A549 (cell line): ENCODE data around the gene NDUFC2. TPM values are rescaled to one million over a fixed set of nuclear protein-coding genes. Genes with fewer than 3 reads are reported as not detected.

Experiments used
- ATAC-seq, 2 experiments: fragments of 200-7000 bp in 1 of 2; fragments of >200 bp in 1 of 2; cut with Nextera tagmentation in 1 of 2; cut with Tn5 transposase in 1 of 2; 3 replicates each; pipeline versions ENCODE4 v1.8.0 to v1.9.1; 2018 to 2020; ENCODE audit warnings: mild to moderate bottlenecking in 1 of 2, moderate library complexity in 1 of 2
- CTCF ChIA-PET: fragments of 300-600 bp; sonication (Branson Sonifier 250); formaldehyde crosslinking; extraction: SDS; loops from one replicate; lab custom pipeline; 2021; ENCODE audit warnings: antibody characterized with exemption, inconsistent platforms; lab: Yijun Ruan, JAX
- POLR2A ChIA-PET: fragments of 350-600 bp; formaldehyde crosslinking; extraction: SDS; loops from one replicate; lab custom pipeline; 2021; ENCODE audit warnings: antibody characterized with exemption, inconsistent platforms; lab: Yijun Ruan, JAX
- DNase-seq, 2 experiments: peaks; one replicate each; pipeline versions ENCODE4 v3.0.0 to v3.0.0-alpha.2; 2011 to 2016; ENCODE audit warnings: low read depth in 1 of 2, low spot score in 1 of 2
- FAIRE-seq: peaks from 2 replicates; lab custom pipeline; 2011; peaks lifted over from hg19 to GRCh38; lab: Jason Lieb, UNC
- H3K27ac ChIP-seq, 2 experiments: fragments of >200 bp; sonication (Bioruptor Twin); formaldehyde crosslinking; 3 replicates each; pipeline ENCODE4 v1.5.1; 2016 to 2017
- H3K4me1 ChIP-seq: fragments of >200 bp; sonication (Bioruptor Twin); formaldehyde crosslinking; 3 replicates; pipeline ENCODE4 v1.6.1; 2016
- H3K4me2 ChIP-seq: fragments of >200 bp; sonication (Bioruptor Twin); formaldehyde crosslinking; 3 replicates; pipeline ENCODE4 v1.6.1; 2016
- H3K4me3 ChIP-seq: fragments of >200 bp; sonication (Bioruptor Twin); formaldehyde crosslinking; 3 replicates; pipeline ENCODE4 v1.5.1; 2016
- H3K9me3 ChIP-seq: fragments of >200 bp; sonication (Bioruptor Twin); formaldehyde crosslinking; 3 replicates; pipeline ENCODE4 v1.6.1; 2016
- BHLHE40 ChIP-seq: IDR thresholded peaks from 2 replicates; pipeline ENCODE4 v1.6.1; 2012; ENCODE audit warnings: low read depth, low read length, inconsistent platforms
- CBX2 ChIP-seq: fragments of 200-600 bp; sonication (generic); IDR thresholded peaks from 2 replicates; pipeline ENCODE4 v1.6.1; 2016; ENCODE audit warnings: low read depth, mild to moderate bottlenecking, borderline replicate concordance
- CEBPB ChIP-seq, 2 experiments: fragments of >200 bp in 1 of 2; sonication (Bioruptor Twin) in 1 of 2; formaldehyde crosslinking in 1 of 2; IDR thresholded peaks; 2 replicates each; pipeline ENCODE4 v1.6.1; 2012 to 2016
- CHD2 ChIP-seq: fragments of 150-350 bp; IDR thresholded peaks from 2 replicates; pipeline ENCODE4 v1.6.1; 2014; ENCODE audit warnings: low read length; ENCODE audit not compliant: partially characterized antibody
- EHMT2 ChIP-seq: fragments of 200-600 bp; sonication (generic); IDR thresholded peaks from 2 replicates; pipeline ENCODE4 v1.6.1; 2016; ENCODE audit warnings: antibody characterized with exemption, low read depth, mild to moderate bottlenecking, moderate library complexity
- EP300 ChIP-seq, 2 experiments: fragments of >200 bp; sonication (Bioruptor Twin); formaldehyde crosslinking; IDR thresholded peaks; 2 replicates in 1 of 2; 3 replicates in 1 of 2; pipeline ENCODE4 v1.6.1; 2016 to 2017
- FOSB ChIP-seq: fragments of 250-450 bp; sonication (Bioruptor Pico); IDR thresholded peaks from 2 replicates; pipeline ENCODE4 v1.5.0; 2020; ENCODE audit warnings: mild to moderate bottlenecking, moderate library complexity
- FOSL2 ChIP-seq, 2 experiments: fragments of 450-650 bp in 1 of 2; fragments of >200 bp in 1 of 2; sonication (Bioruptor Twin) in 1 of 2; formaldehyde crosslinking; IDR thresholded peaks; 2 replicates each; pipeline versions ENCODE4 v1.5.0 to v1.6.1; 2016 to 2020; ENCODE audit warnings: mild to moderate bottlenecking in 1 of 2, moderate library complexity in 1 of 2
- FOXS1 ChIP-seq: fragments of 250-450 bp; sonication (Bioruptor Pico); IDR thresholded peaks from 2 replicates; pipeline ENCODE4 v1.5.0; 2020; ENCODE audit warnings: mild to moderate bottlenecking, moderate library complexity
- GATA3 ChIP-seq: IDR thresholded peaks from 2 replicates; pipeline ENCODE4 v1.6.1; 2012; ENCODE audit warnings: borderline replicate concordance
- HEYL ChIP-seq: fragments of 250-450 bp; sonication (Bioruptor Pico); IDR thresholded peaks from 2 replicates; pipeline ENCODE4 v1.8.0; 2021; ENCODE audit warnings: mild to moderate bottlenecking, moderate library complexity
- HOXB5 ChIP-seq: fragments of 250-450 bp; sonication (Bioruptor Pico); IDR thresholded peaks from 2 replicates; pipeline ENCODE4 v1.5.0; 2020; ENCODE audit warnings: mild to moderate bottlenecking, moderate library complexity
- JUN ChIP-seq, 2 experiments: fragments of >200 bp; sonication (Bioruptor Twin); formaldehyde crosslinking; IDR thresholded peaks; 2 replicates in 1 of 2; 3 replicates in 1 of 2; pipeline ENCODE4 v1.6.1; 2016 to 2017
- KDM5A ChIP-seq: fragments of 200-600 bp; sonication (generic); IDR thresholded peaks from 2 replicates; pipeline ENCODE4 v1.6.1; 2016; ENCODE audit warnings: antibody characterized with exemption, mild to moderate bottlenecking
- MAZ ChIP-seq: fragments of 150-350 bp; IDR thresholded peaks from 2 replicates; pipeline ENCODE4 v1.6.1; 2014; ENCODE audit warnings: antibody characterized with exemption, low read depth, low read length, borderline replicate concordance
- NFE2L2 ChIP-seq: fragments of 150-350 bp; conservative IDR thresholded peaks from 2 replicates; pipeline ENCODE4 v1.6.1; 2014; ENCODE audit warnings: low read length
- NR3C1 ChIP-seq: fragments of >200 bp; sonication (Bioruptor Twin); formaldehyde crosslinking; IDR thresholded peaks from 3 replicates; pipeline ENCODE4 v1.6.1; 2017
- POLR2A ChIP-seq: IDR thresholded peaks from 2 replicates; pipeline ENCODE4 v1.6.1; 2012; ENCODE audit warnings: mild to moderate bottlenecking, low read length
- RARB ChIP-seq: fragments of 250-450 bp; sonication (Bioruptor Pico); IDR thresholded peaks from 2 replicates; pipeline ENCODE4 v1.8.0; 2021; ENCODE audit warnings: mild to moderate bottlenecking, moderate library complexity
- RFX5 ChIP-seq: fragments of 450-650 bp; IDR thresholded peaks from 2 replicates; pipeline ENCODE4 v1.7.1; 2014; ENCODE audit warnings: antibody characterized with exemption, mild to moderate bottlenecking, moderate library complexity
- RNF2 ChIP-seq: fragments of 200-600 bp; sonication (generic); IDR thresholded peaks from 2 replicates; pipeline ENCODE4 v1.6.1; 2016; ENCODE audit warnings: low read depth, mild to moderate bottlenecking, antibody characterized with exemption, moderate library complexity, borderline replicate concordance
- ZC3H11A ChIP-seq: fragments of 450-650 bp; IDR thresholded peaks from 2 replicates; pipeline ENCODE4 v1.6.1; 2014; ENCODE audit warnings: antibody characterized with exemption, mild to moderate bottlenecking
- WGBS: methylation state at CpG from one replicate; pipeline ENCODE4 v1.1.6; 2017; ENCODE audit errors: missing lambda C conversion rate; 5-methylcytosine and 5-hydroxymethylcytosine counted together
- polyA plus RNA-seq, 4 experiments: library from polyadenylated mRNA; depleted of rRNA in 3 of 4; stranded (reverse); fragments of >200 nt; fragmentation: RNase III in 1 of 4; extraction: RNeasy Plus Mini Kit Qiagen cat#74134 plus additional on column Dnase treatment in 1 of 4; gene quantifications; 2 replicates in 3 of 4; 3 replicates in 1 of 4; pipeline ENCODE4 v1.2.3, GENCODE V29; 2011 to 2017
- TF ChIP-seq, protein P1 (sequence below): IDR thresholded peaks from 2 replicates; pipeline ENCODE4 v1.6.1; 2012; ENCODE audit warnings: low read depth, borderline replicate concordance
- TF ChIP-seq, protein P2 (sequence below): fragments of >200 bp; sonication (Bioruptor Twin); formaldehyde crosslinking; IDR thresholded peaks from 2 replicates; pipeline ENCODE4 v1.6.1; 2016
- TF ChIP-seq, protein P3 (sequence below): fragments of >200 bp; sonication (Bioruptor Twin); formaldehyde crosslinking; IDR thresholded peaks from 3 replicates; pipeline ENCODE4 v1.6.1; 2016
- TF ChIP-seq, protein P4 (sequence below): IDR thresholded peaks from 2 replicates; pipeline ENCODE4 v1.6.1; 2012
- TF ChIP-seq, protein P5 (sequence below): fragments of 200-600 bp; sonication (generic); IDR thresholded peaks from 2 replicates; pipeline ENCODE4 v1.6.1; 2016; ENCODE audit warnings: antibody characterized with exemption, mild to moderate bottlenecking, moderate library complexity

NDUFC2 gene
- polyA plus RNA-seq, 2 of the 4 experiments (the other 2 are of a cell fraction) = 148 to 277 TPM

DNA sequence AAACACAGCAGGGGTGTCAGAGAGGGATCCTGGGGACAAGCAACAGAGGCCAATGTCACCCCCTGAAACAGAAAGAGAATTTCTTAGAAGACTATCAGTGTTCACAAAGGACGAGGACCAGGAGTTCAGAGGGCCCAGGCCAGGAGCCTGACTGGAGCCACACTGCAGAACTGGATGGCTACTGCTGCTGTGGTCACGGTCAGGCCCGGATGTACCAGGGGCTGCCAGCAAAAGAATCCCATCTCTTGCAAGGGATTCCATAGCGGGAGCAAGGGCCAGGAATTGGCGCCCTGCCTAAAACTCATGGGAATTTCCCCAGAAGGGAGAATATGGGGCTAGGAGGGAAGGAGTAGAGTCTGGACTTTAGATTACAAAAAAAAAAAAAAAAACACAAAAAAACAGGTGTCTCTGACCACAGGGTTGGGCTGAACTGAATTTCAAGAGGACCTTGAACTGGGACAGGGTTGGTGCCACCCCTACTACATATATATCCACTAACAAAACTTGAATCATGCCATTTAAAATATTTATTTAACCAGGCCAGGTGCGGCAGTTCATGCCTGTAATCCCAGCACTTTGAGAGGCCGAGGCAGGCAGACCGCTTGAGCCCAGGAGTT is 40.9 kb downstream of the NDUFC2 start:
- Histone ChIP-seq H3K9me3 (no peaks in the 10 kb centered on the region), H3K27ac (peak overlapping the region in 1 of 2 experiments; percentile 82; a peak in 3 of 6 replicates), H3K4me3 (no peak overlapping the region), H3K4me2 (no peak overlapping the region), H3K4me1 (peaks cover 37% of the 10 kb centered on the region)
- FAIRE-seq = no peak
- no peak for DNase-seq
- ChIA-PET CTCF (interaction anchor here (5.7 kb wide), 1 partner anchor 7 kb away, joined by 59 read pairs; no protein-coding TSS in a partner anchor), POLR2A (no interaction called here)
- WGBS = 91% methylated on average over 8 of the region's 8 CpGs
- no peak for ATAC-seq
- TF ChIP-seq KDM5A = no peak
- TF ChIP-seq BHLHE40 = no peak
- TF ChIP-seq GATA3 = no peak
- TF ChIP-seq, protein P1, sequence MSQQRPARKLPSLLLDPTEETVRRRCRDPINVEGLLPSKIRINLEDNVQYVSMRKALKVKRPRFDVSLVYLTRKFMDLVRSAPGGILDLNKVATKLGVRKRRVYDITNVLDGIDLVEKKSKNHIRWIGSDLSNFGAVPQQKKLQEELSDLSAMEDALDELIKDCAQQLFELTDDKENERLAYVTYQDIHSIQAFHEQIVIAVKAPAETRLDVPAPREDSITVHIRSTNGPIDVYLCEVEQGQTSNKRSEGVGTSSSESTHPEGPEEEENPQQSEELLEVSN = no peak
- TF ChIP-seq RARB (CRISPR knock-in tag) = no peak
- no peak for TF ChIP-seq RNF2
- TF ChIP-seq FOXS1 (CRISPR knock-in tag) = no peak
- TF ChIP-seq CHD2 = no peak
- TF ChIP-seq JUN (IDR thresholded peaks at IDR 0.05) = no peak
- no peak for TF ChIP-seq ZC3H11A
- TF ChIP-seq MAZ = no peak
- no peak for TF ChIP-seq POLR2A
- no peak for TF ChIP-seq HOXB5
- no peak for TF ChIP-seq NFE2L2
- TF ChIP-seq, all 56 proteins: peak for 0

DNA sequence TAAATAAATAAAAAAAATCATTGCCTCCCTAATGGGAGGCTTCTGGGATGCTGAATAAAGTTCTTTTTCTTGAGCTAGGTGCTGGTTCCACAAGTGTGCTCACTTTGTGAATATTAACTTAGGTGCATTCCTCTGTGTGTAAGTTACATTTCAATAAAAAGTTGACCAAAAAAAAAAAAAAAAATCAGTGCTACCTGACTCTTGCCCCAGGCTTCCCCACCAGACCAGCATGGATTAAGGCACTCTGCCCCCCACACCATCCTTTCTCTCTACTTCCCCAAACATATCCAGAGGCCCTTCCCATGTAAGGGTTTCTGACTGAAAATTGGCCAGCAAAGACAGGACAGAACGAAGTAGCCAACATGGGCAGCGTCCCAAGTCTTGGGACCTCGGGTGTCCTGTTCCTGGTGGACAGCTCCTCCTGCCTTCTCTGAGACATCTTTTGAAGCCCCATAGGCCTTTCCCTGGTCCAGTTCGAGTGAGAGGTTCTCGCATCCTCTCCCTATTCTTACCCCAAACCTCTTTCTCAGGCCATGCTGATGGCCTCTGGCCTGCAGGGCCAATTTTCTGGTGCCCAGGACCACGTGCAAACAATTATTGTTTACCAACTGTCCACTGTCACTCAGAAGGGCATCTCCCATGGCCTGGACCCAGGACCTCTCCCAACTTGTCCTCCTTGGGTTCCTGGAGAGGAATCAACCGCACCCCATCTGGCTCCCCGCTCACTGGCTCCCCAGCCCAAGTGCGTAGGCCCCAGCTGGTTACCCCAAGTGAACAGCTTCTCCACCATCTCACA is 41.6 kb downstream of the NDUFC2 start:
- DNase-seq = no peak
- no peak overlapping the region for H3K4me3 ChIP-seq
- WGBS = 81% methylated on average over 9 of the region's 9 CpGs
- ATAC-seq = no peak
- H3K4me2 ChIP-seq = no peak overlapping the region
- TF ChIP-seq POLR2A = no peak
- no peak for TF ChIP-seq CEBPB (IDR thresholded peaks at IDR 0.05)
- TF ChIP-seq, protein P2, sequence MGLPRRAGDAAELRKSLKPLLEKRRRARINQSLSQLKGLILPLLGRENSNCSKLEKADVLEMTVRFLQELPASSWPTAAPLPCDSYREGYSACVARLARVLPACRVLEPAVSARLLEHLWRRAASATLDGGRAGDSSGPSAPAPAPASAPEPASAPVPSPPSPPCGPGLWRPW = no peak
- TF ChIP-seq EP300 (IDR thresholded peaks at IDR 0.05) = no peak
- TF ChIP-seq, protein P3, sequence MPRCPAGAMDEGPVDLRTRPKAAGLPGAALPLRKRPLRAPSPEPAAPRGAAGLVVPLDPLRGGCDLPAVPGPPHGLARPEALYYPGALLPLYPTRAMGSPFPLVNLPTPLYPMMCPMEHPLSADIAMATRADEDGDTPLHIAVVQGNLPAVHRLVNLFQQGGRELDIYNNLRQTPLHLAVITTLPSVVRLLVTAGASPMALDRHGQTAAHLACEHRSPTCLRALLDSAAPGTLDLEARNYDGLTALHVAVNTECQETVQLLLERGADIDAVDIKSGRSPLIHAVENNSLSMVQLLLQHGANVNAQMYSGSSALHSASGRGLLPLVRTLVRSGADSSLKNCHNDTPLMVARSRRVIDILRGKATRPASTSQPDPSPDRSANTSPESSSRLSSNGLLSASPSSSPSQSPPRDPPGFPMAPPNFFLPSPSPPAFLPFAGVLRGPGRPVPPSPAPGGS = no peak
- no peak for TF ChIP-seq RFX5
- TF ChIP-seq NFE2L2 = no peak
- TF ChIP-seq FOXS1 (CRISPR knock-in tag) = no peak
- TF ChIP-seq RARB (CRISPR knock-in tag) = no peak
- no peak for TF ChIP-seq HOXB5
- TF ChIP-seq, protein P4, sequence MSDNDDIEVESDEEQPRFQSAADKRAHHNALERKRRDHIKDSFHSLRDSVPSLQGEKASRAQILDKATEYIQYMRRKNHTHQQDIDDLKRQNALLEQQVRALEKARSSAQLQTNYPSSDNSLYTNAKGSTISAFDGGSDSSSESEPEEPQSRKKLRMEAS = no peak
- no peak for TF ChIP-seq HEYL (CRISPR knock-in tag)
- no peak for TF ChIP-seq FOSB
- no peak for TF ChIP-seq CBX2
- no peak for TF ChIP-seq GATA3
- TF ChIP-seq NR3C1 = no peak
- TF ChIP-seq, protein P5, sequence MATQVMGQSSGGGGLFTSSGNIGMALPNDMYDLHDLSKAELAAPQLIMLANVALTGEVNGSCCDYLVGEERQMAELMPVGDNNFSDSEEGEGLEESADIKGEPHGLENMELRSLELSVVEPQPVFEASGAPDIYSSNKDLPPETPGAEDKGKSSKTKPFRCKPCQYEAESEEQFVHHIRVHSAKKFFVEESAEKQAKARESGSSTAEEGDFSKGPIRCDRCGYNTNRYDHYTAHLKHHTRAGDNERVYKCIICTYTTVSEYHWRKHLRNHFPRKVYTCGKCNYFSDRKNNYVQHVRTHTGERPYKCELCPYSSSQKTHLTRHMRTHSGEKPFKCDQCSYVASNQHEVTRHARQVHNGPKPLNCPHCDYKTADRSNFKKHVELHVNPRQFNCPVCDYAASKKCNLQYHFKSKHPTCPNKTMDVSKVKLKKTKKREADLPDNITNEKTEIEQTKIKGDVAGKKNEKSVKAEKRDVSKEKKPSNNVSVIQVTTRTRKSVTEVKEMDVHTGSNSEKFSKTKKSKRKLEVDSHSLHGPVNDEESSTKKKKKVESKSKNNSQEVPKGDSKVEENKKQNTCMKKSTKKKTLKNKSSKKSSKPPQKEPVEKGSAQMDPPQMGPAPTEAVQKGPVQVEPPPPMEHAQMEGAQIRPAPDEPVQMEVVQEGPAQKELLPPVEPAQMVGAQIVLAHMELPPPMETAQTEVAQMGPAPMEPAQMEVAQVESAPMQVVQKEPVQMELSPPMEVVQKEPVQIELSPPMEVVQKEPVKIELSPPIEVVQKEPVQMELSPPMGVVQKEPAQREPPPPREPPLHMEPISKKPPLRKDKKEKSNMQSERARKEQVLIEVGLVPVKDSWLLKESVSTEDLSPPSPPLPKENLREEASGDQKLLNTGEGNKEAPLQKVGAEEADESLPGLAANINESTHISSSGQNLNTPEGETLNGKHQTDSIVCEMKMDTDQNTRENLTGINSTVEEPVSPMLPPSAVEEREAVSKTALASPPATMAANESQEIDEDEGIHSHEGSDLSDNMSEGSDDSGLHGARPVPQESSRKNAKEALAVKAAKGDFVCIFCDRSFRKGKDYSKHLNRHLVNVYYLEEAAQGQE = no peak
- TF ChIP-seq EHMT2 = no peak
- no peak for TF ChIP-seq FOSL2 (IDR thresholded peaks at IDR 0.05)
- TF ChIP-seq FOSL2 (CRISPR knock-in tag; IDR thresholded peaks at IDR 0.05) = no peak
- no peak for TF ChIP-seq CHD2
- peaks cover 38% of the 10 kb centered on the region for H3K4me1 ChIP-seq
- no peaks in the 10 kb centered on the region for H3K9me3 ChIP-seq
- ChIA-PET POLR2A (no interaction called here), CTCF (interaction anchor here (0.6 to 5.7 kb wide), 3 partner anchors 8 to 479 kb away, joined by 3 to 59 read pairs (median 4); no protein-coding TSS in a partner anchor)
- FAIRE-seq = no peak
- peak overlapping the region in 1 of 2 experiments; percentile 40; a peak in 2 of 6 replicates for H3K27ac ChIP-seq
